ENCODE data around the gene STAT5B.

STAT5B gene

DNA sequence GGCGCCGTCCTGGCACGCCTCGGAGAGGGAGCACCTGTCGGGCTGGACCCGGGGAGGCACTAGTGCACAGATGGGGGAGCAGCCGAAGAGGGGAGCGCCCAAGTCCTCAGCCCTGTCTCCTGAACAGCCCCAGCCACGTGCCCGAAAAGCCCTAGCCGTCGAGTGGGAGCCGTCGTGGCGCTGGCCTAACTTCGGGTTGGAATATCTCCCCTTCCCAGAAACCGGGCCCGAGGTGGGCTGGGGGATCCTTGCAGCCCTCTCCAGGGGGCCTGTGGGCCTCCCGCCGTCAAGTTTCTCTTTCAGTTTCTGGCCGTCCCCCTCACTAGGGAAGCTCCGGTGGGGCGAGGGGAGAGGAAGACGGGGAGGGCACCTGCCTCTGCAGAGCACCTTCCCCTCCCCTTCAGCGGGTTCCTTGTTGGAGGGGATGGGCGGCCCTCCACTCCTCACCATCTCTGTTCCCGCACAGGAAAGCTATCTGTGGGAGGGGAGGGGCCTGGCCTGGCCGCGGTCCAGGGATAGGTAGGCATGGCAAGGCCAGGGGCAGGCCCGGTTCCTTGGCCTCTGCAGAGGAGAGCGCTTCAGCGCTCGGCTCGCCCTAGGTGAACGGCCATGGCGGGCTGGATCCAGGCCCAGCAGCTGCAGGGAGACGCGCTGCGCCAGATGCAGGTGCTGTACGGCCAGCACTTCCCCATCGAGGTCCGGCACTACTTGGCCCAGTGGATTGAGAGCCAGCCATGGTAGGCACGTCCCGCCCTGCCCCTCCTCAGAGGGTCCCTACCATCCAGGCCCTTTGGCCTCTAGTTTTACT is 12.8 kb upstream of the STAT5B start:
- ATAC-seq = no peak

DNA sequence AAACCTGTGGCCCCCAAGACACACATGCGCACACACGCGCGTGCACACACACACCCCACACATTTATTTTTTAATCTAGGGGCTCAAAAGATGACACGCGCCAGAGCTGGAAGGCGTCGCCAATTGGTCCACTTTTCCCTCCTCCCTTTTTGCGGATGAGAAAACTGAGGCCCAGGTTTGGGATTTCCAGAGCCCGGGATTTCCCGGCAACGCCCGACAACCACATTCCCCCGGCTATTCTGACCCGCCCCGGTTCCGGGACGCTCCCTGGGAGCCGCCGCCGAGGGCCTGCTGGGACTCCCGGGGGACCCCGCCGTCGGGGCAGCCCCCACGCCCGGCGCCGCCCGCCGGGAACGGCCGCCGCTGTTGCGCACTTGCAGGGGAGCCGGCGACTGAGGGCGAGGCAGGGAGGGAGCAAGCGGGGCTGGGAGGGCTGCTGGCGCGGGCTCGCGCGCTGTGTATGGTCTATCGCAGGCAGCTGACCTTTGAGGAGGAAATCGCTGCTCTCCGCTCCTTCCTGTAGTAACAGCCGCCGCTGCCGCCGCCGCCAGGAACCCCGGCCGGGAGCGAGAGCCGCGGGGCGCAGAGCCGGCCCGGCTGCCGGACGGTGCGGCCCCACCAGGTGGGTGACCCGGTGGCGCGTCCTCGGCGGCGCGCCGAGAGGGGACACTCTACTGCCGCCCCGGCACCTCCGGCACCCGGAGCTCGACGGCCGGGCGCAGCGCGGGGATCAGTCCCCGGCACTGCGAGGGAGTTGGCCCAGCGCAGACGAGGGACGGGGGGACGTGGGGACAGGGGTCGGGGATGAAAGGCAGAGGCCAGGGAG is 12.0 kb upstream of the STAT5B start, which contains the start of gene STAT5A:
Gene STAT5A, plus strand, starts transcription at position 522 of the 826 bp plus-strand sequence. CDS start 914 bp downstream, outside the sequence.
- ATAC-seq = peak; percentile 90
- TF ChIP-seq GLIS3 (CRISPR knock-in tag; IDR thresholded peaks at IDR 0.05) = no peak
- TF ChIP-seq ISL1 (CRISPR knock-in tag; IDR thresholded peaks at IDR 0.05) = no peak
- no peak for TF ChIP-seq SNAI2 (CRISPR knock-in tag; IDR thresholded peaks at IDR 0.05)
- no peak for TF ChIP-seq ZNF70 (CRISPR knock-in tag; IDR thresholded peaks at IDR 0.05)
- TF ChIP-seq CSRNP3 (CRISPR knock-in tag; IDR thresholded peaks at IDR 0.05) = no peak
- TF ChIP-seq ESRRG (CRISPR knock-in tag; IDR thresholded peaks at IDR 0.05) = no peak
- no peak for TF ChIP-seq OSR1 (CRISPR knock-in tag; IDR thresholded peaks at IDR 0.05)
- no peak for TF ChIP-seq PPARA (CRISPR knock-in tag; IDR thresholded peaks at IDR 0.05; ENCODE audit: borderline replicate concordance)
- TF ChIP-seq PATZ1 (CRISPR knock-in tag; IDR thresholded peaks at IDR 0.05; ENCODE audit: borderline replicate concordance) = no peak
- TF ChIP-seq ZNF8 (CRISPR knock-in tag; IDR thresholded peaks at IDR 0.05) = no peak
- TF ChIP-seq BACH2 (CRISPR knock-in tag; IDR thresholded peaks at IDR 0.05; ENCODE audit: borderline replicate concordance) = no peak
- TF ChIP-seq, protein P1, sequence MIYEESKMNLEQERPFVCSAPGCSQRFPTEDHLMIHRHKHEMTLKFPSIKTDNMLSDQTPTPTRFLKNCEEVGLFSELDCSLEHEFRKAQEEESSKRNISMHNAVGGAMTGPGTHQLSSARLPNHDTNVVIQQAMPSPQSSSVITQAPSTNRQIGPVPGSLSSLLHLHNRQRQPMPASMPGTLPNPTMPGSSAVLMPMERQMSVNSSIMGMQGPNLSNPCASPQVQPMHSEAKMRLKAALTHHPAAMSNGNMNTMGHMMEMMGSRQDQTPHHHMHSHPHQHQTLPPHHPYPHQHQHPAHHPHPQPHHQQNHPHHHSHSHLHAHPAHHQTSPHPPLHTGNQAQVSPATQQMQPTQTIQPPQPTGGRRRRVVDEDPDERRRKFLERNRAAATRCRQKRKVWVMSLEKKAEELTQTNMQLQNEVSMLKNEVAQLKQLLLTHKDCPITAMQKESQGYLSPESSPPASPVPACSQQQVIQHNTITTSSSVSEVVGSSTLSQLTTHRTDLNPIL (CRISPR knock-in tag; IDR thresholded peaks at IDR 0.05; ENCODE audit: low read depth) = no peak
- no peak for TF ChIP-seq TCF4 (CRISPR knock-in tag; IDR thresholded peaks at IDR 0.05; ENCODE audit: borderline replicate concordance)
- TF ChIP-seq CSDC2 (CRISPR knock-in tag; IDR thresholded peaks at IDR 0.05) = no peak
- TF ChIP-seq ZNF565 (CRISPR knock-in tag; conservative IDR thresholded peaks at IDR 0.05; ENCODE audit: low read depth) = no peak
- no peak for TF ChIP-seq ARNTL (CRISPR knock-in tag; IDR thresholded peaks at IDR 0.05; ENCODE audit: borderline replicate concordance, low read depth)

More for the DNA sequence above, 12.8 kb upstream of the STAT5B start:
- no peak for TF ChIP-seq TCF4 (CRISPR knock-in tag; IDR thresholded peaks at IDR 0.05; ENCODE audit: borderline replicate concordance)
- TF ChIP-seq GLIS3 (CRISPR knock-in tag; IDR thresholded peaks at IDR 0.05) = no peak
- TF ChIP-seq ZFP3 (CRISPR knock-in tag; IDR thresholded peaks at IDR 0.05) = no peak
- no peak for TF ChIP-seq ZNF565 (CRISPR knock-in tag; conservative IDR thresholded peaks at IDR 0.05; ENCODE audit: low read depth)
- no peak for TF ChIP-seq BACH2 (CRISPR knock-in tag; IDR thresholded peaks at IDR 0.05; ENCODE audit: borderline replicate concordance)
- TF ChIP-seq POU6F1 (CRISPR knock-in tag; IDR thresholded peaks at IDR 0.05; ENCODE audit: borderline replicate concordance, low read depth) = no peak
- no peak for TF ChIP-seq RARB (CRISPR knock-in tag; IDR thresholded peaks at IDR 0.05)
- TF ChIP-seq PPARA (CRISPR knock-in tag; IDR thresholded peaks at IDR 0.05; ENCODE audit: borderline replicate concordance) = no peak

DNA sequence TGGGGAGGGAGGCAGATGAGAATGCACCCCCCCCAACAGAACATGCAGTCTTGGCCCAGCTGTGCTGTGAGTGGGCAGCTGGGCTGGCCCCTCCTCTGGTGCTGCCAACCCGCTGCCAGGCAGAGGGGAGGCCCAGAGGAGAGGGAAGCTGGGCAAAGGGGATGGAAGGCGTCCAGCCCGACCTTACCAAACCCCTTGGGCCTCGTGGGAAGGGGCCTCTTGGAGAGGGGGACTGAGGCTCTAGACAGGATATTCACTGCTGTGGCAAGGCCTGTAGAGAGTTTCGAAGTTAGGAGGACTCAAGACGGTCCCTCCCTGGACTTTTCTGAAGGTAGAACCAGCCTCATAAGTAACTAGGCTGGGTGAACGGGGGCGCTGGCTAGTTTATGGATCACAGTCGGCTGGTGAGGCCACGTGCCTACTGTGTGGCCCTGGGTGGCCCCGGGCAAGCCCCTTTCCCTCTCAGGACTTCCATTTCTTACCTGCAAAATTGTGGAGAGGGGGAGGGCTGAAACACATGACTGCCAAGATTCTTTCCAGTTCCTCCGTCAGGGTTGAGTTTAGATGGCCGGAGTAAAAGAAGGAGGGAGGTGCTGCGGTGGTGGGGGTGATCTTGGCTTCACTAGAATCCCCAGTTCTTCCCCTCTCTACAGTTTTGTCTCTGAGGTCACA is 11.2 kb upstream of the STAT5B start:
- ATAC-seq = peak; percentile 21

More for the DNA sequence above, 11.2 kb upstream of the STAT5B start:
- TF ChIP-seq ZNF565 (CRISPR knock-in tag; conservative IDR thresholded peaks at IDR 0.05; ENCODE audit: low read depth) (no peak), ZFP30 (CRISPR knock-in tag; IDR thresholded peaks at IDR 0.05) (no peak), CSRNP3 (CRISPR knock-in tag; IDR thresholded peaks at IDR 0.05) (no peak)

Measured in SK-N-SH treated with all-trans-retinoic acid at 6 μM for 48 hours (cell line).